GM23248 (cell line): ENCODE data around the gene AGPAT3.

Source experiments
- EZH2 ChIP-seq: fragments of 200-600 bp; sonication (generic); IDR thresholded peaks from 2 replicates; pipeline ENCODE4 v1.6.1; 2018; ENCODE audit warnings: antibody characterized with exemption, mild to moderate bottlenecking; ENCODE audit not compliant: insufficient read depth, poor library complexity, severe bottlenecking
- EZH2phosphoT487 ChIP-seq: fragments of 200-600 bp; sonication (generic); IDR thresholded peaks from 2 replicates; pipeline ENCODE4 v1.6.1; 2018; ENCODE audit warnings: antibody characterized with exemption, moderate library complexity, mild to moderate bottlenecking, low read depth; ENCODE audit not compliant: insufficient read depth

DNA sequence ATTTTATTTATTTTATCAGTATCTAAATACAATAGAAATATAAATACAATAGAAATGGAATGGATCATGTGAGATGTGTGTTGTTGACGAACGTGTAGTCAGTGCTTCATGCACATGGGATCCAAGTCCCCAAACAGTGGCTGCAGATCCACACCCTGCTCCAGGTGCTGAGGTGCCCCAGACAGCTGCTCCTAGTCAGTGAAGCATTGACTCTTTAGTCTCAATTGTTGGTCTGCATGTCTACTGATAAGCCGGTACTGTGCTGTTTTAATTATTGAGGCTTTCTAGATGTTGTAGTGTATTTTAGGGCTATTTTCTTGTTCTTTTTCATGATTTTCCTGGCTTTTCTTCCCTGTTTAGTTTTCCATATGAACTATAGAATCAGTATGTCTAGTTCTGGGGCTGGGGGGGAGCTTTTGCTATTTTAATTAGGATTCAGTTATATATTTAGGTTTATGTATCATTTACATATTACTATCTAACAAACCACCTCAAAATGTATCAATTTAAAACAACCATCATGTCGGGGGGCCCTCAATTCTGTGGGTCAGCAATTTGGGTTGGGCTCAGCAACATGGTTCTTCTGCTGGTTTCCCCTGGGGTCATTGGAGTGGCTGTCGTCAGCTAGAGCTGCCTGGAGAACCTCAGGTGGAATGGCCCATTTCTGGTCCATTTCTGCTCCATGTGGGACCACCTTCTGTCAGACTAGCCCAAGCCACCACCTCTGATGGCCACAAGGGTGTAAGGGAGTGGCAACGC is 83.9 kb downstream of the AGPAT3 start:
- TF ChIP-seq EZH2phosphoT487, result no peak
- no peak for TF ChIP-seq EZH2
